IMR-90 (cell line): ENCODE results near the gene PDGFD. TPM values are rescaled to one million over a fixed set of nuclear protein-coding genes. Genes with fewer than 3 reads are reported as not detected.

Source experiments
- ATAC-seq: fragments of 200-7000 bp; cut with Tn5 transposase; 2 replicates; pipeline ENCODE4 v1.9.1; 2020; ENCODE audit warnings: low read depth, mild to moderate bottlenecking, moderate library complexity
- BruUV-seq: library from RNA; stranded (reverse); fragments of 400-500 nt; replicated peaks from 2 replicates; lab custom pipeline; 2021; lab: Mats Ljungman, UMichigan
- CTCF ChIA-PET: fragments of 300-600 bp; formaldehyde crosslinking; extraction: SDS; loops from one replicate; lab custom pipeline; 2021; ENCODE audit warnings: antibody characterized with exemption; lab: Yijun Ruan, JAX
- POLR2A ChIA-PET: fragments of 300-600 bp; sonication (Branson Sonifier 250); formaldehyde crosslinking; loops from one replicate; lab custom pipeline; 2022; ENCODE audit warnings: antibody characterized with exemption; ENCODE audit not compliant: unreplicated experiment; lab: Charles Lee
- DNase-seq: peaks from one replicate; pipeline ENCODE4 v3.0.0; 2013
- H2AFZ ChIP-seq: replicated peaks from 2 replicates; pipeline ENCODE3; 2013; ENCODE audit warnings: low read length, mild to moderate bottlenecking; ENCODE audit not compliant: poor library complexity
- H2AK5ac ChIP-seq: 2 replicates; pipeline ENCODE4 v1.6.1; 2013; ENCODE audit warnings: low read depth, low read length, inconsistent platforms
- H2AK9ac ChIP-seq: replicated peaks from 2 replicates; pipeline ENCODE3; 2013; ENCODE audit warnings: mild to moderate bottlenecking, low read depth, low read length, moderate library complexity; ENCODE audit not compliant: poor library complexity
- H2BK120ac ChIP-seq: 2 replicates; pipeline ENCODE4 v1.6.1; 2013; ENCODE audit warnings: low read depth, low read length, inconsistent platforms
- H2BK15ac ChIP-seq: 3 replicates; pipeline ENCODE4 v1.6.1; 2013; ENCODE audit warnings: low read depth, low read length, inconsistent platforms
- H2BK20ac ChIP-seq: 2 replicates; pipeline ENCODE4 v1.6.1; 2013; ENCODE audit warnings: low read depth, mild to moderate bottlenecking, inconsistent platforms, low read length, moderate library complexity
- H2BK5ac ChIP-seq: 2 replicates; pipeline ENCODE4 v1.6.1; 2013; ENCODE audit warnings: mild to moderate bottlenecking, low read depth, low read length, inconsistent platforms; ENCODE audit not compliant: poor library complexity, severe bottlenecking
- H3K14ac ChIP-seq: replicated peaks from 2 replicates; pipeline ENCODE4 v1.6.1; 2013; ENCODE audit warnings: low read depth, low read length, inconsistent platforms
- H3K18ac ChIP-seq: 2 replicates; pipeline ENCODE4 v1.6.1; 2013; ENCODE audit warnings: low read depth, low read length, control low read depth
- H3K23ac ChIP-seq: 2 replicates; pipeline ENCODE4 v1.6.1; 2013; ENCODE audit warnings: low read depth, low read length, inconsistent platforms
- H3K27ac ChIP-seq: 2 replicates; pipeline ENCODE4 v1.5.1; 2013; ENCODE audit warnings: mild to moderate bottlenecking, control low read depth, low read length; ENCODE audit not compliant: insufficient read depth
- H3K27me3 ChIP-seq: 2 replicates; pipeline ENCODE4 v1.6.1; 2013; ENCODE audit warnings: low read length; ENCODE audit not compliant: control insufficient read depth, insufficient read depth
- H3K36me3 ChIP-seq: 2 replicates; pipeline ENCODE4 v1.6.1; 2013; ENCODE audit warnings: low read length, mixed read lengths; ENCODE audit not compliant: control insufficient read depth, insufficient read depth
- H3K4ac ChIP-seq: 2 replicates; pipeline ENCODE4 v1.6.1; 2013; ENCODE audit warnings: low read depth, low read length, inconsistent platforms
- H3K4me1 ChIP-seq: 2 replicates; pipeline ENCODE4 v1.6.1; 2013; ENCODE audit warnings: low read length, mixed read lengths; ENCODE audit not compliant: control insufficient read depth, insufficient read depth
- H3K4me2 ChIP-seq: 2 replicates; pipeline ENCODE4 v1.6.1; 2013; ENCODE audit warnings: low read depth, mild to moderate bottlenecking, control low read depth, low read length, moderate library complexity
- H3K4me3 ChIP-seq: 2 replicates; pipeline ENCODE4 v1.5.1; 2013; ENCODE audit warnings: low read depth, mild to moderate bottlenecking, control low read depth, low read length, moderate library complexity; ENCODE audit not compliant: insufficient read depth
- H3K56ac ChIP-seq: 2 replicates; pipeline ENCODE4 v1.6.1; 2013; ENCODE audit warnings: low read length, inconsistent platforms; ENCODE audit not compliant: insufficient read depth; ENCODE audit errors: extremely low read depth
- H3K79me1 ChIP-seq, 2 experiments: 2 replicates each; pipeline ENCODE4 v1.6.1; 2013; ENCODE audit warnings: low read length in 2 of 2, inconsistent platforms in 1 of 2, low read depth in 1 of 2
- H3K9ac ChIP-seq: 2 replicates; pipeline ENCODE4 v1.6.1; 2013; ENCODE audit warnings: low read depth, low read length, control low read depth
- H3K9me1 ChIP-seq: 2 replicates; pipeline ENCODE4 v1.6.1; 2013; ENCODE audit warnings: low read length, inconsistent platforms; ENCODE audit not compliant: insufficient read depth
- H3K9me3 ChIP-seq: 2 replicates; pipeline ENCODE4 v1.6.1; 2013; ENCODE audit warnings: low read length; ENCODE audit not compliant: control insufficient read depth, insufficient read depth
- H4K20me1 ChIP-seq: 2 replicates; pipeline ENCODE4 v1.6.1; 2013; ENCODE audit warnings: low read length, inconsistent platforms; ENCODE audit not compliant: insufficient read depth
- H4K5ac ChIP-seq: 2 replicates; pipeline ENCODE4 v1.6.1; 2013; ENCODE audit warnings: mild to moderate bottlenecking, low read depth, low read length, control low read depth
- H4K8ac ChIP-seq, 2 experiments: 2 replicates each; pipeline ENCODE4 v1.6.1; 2013; ENCODE audit warnings: low read depth in 2 of 2, low read length in 2 of 2, control low read depth in 1 of 2, inconsistent platforms in 1 of 2
- H4K91ac ChIP-seq: 2 replicates; pipeline ENCODE4 v1.6.1; 2013; ENCODE audit warnings: low read depth, low read length, inconsistent platforms; ENCODE audit not compliant: insufficient read depth
- BHLHE40 ChIP-seq: fragments of 150-350 bp; IDR thresholded peaks from 2 replicates; pipeline ENCODE4 v1.6.1; 2016; ENCODE audit warnings: mild to moderate bottlenecking, low read depth, low read length
- CEBPB ChIP-seq: IDR thresholded peaks from 2 replicates; pipeline ENCODE4 v1.6.1; 2012; ENCODE audit warnings: low read depth, low read length, improper control_type of control experiment
- CHD1 ChIP-seq: IDR thresholded peaks from 2 replicates; pipeline ENCODE4 v1.6.1; 2012; ENCODE audit warnings: low read depth, low read length, improper control_type of control experiment
- ELK1 ChIP-seq: fragments of 150-350 bp; IDR thresholded peaks from 2 replicates; pipeline ENCODE4 v1.6.1; 2016; ENCODE audit warnings: low read depth, mild to moderate bottlenecking, low read length, moderate library complexity, borderline replicate concordance
- FOS ChIP-seq: fragments of 150-350 bp; IDR thresholded peaks from 2 replicates; pipeline ENCODE4 v1.6.1; 2016; ENCODE audit warnings: low read depth, low read length
- MAFK ChIP-seq: IDR thresholded peaks from 2 replicates; pipeline ENCODE4 v1.6.1; 2012; ENCODE audit warnings: low read depth, low read length, improper control_type of control experiment
- MAZ ChIP-seq: IDR thresholded peaks from 2 replicates; pipeline ENCODE4 v1.6.1; 2012; ENCODE audit warnings: low read depth, mild to moderate bottlenecking, low read length, improper control_type of control experiment, moderate library complexity, borderline replicate concordance
- MXI1 ChIP-seq: IDR thresholded peaks from 2 replicates; pipeline ENCODE4 v1.6.1; 2012; ENCODE audit warnings: low read depth, mild to moderate bottlenecking, low read length, moderate library complexity, borderline replicate concordance
- NFE2L2 ChIP-seq: fragments of 150-350 bp; IDR thresholded peaks from 2 replicates; pipeline ENCODE4 v1.6.1; 2016; ENCODE audit warnings: low read depth, mild to moderate bottlenecking, low read length
- POLR2A ChIP-seq: IDR thresholded peaks from 2 replicates; pipeline ENCODE4 v1.6.1; 2012; ENCODE audit warnings: mild to moderate bottlenecking, low read depth, low read length
- RAD21 ChIP-seq: IDR thresholded peaks from 2 replicates; pipeline ENCODE4 v1.6.1; 2012; ENCODE audit warnings: low read length, improper control_type of control experiment
- RCOR1 ChIP-seq: IDR thresholded peaks from 2 replicates; pipeline ENCODE4 v1.6.1; 2012; ENCODE audit warnings: mild to moderate bottlenecking, low read length, improper control_type of control experiment; ENCODE audit not compliant: insufficient replicate concordance
- RFX5 ChIP-seq: IDR thresholded peaks from 2 replicates; pipeline ENCODE4 v1.8.0; 2012; ENCODE audit warnings: low read depth, mild to moderate bottlenecking, low read length, moderate library complexity
- SMC3 ChIP-seq: fragments of 150-350 bp; IDR thresholded peaks from 2 replicates; pipeline ENCODE4 v1.6.1; 2016; ENCODE audit warnings: low read depth, mild to moderate bottlenecking, antibody characterized with exemption, low read length, moderate library complexity
- USF2 ChIP-seq: fragments of 150-350 bp; IDR thresholded peaks from 2 replicates; pipeline ENCODE4 v1.6.1; 2017; ENCODE audit warnings: mild to moderate bottlenecking, antibody characterized with exemption, low read length, low read depth
- WGBS, 2 experiments: methylation state at CpG; one replicate each; pipeline versions ENCODE4 v1.1.5 to v1.1.7; 2013; ENCODE audit warnings: missing lambda C conversion rate in 2 of 2; ENCODE audit not compliant: insufficient read length in 1 of 2; ENCODE audit errors: extremely low coverage in 2 of 2; 5-methylcytosine and 5-hydroxymethylcytosine counted together
- dilution Hi-C: fragments of 300-500 bp; cut with HindIII; formaldehyde crosslinking; loops from one replicate; pipeline ENCODE4 v1.14.3; 2018; ENCODE audit warnings: low sequenced_read_pairs; ENCODE audit not compliant: unreplicated experiment
- in situ Hi-C: fragments of 300-500 bp; cut with MboI; formaldehyde crosslinking; loops from 3 replicates; pipeline ENCODE4 v1.14.3; 2019; ENCODE audit warnings: low sequenced_read_pairs, inconsistent platforms, mixed read lengths
- intact Hi-C: fragments of 100-400 bp; cut with micrococcal nuclease; formaldehyde crosslinking; loops from 2 replicates; pipeline ENCODE4 v1.10.0; 2022
- polyA plus RNA-seq, 3 experiments: library from polyadenylated mRNA; depleted of rRNA; stranded (reverse); fragments of >200 nt; gene quantifications; 2 replicates each; pipeline ENCODE4 v1.2.3, GENCODE V29; 2012; ENCODE audit warnings: low replicate concordance in 1 of 3
- total RNA-seq: library from RNA; depleted of rRNA; stranded (reverse); fragments of >200 nt; gene quantifications from 2 replicates; pipeline ENCODE4 v1.2.3, GENCODE V29; 2012
- TF ChIP-seq, protein P1 (sequence below): conservative IDR thresholded peaks from 2 replicates; pipeline ENCODE4 v1.5.1; 2012; ENCODE audit warnings: mild to moderate bottlenecking, low read depth, low read length, improper control_type of control experiment

Gene PDGFD
- total and polyA plus RNA-seq, 2 of the 4 experiments (the other 2 are of a cell fraction), result 2.1 to 3.0 TPM

GRCh38 chr11:103935219-103935618 lies 228.7 kb downstream of the PDGFD start:
- no peaks in the 10 kb centered on the region for H3K9me1 ChIP-seq
- H3K36me3 ChIP-seq, result no peaks in the 10 kb centered on the region
- CTCF ChIA-PET, result no interaction called here
- DNase-seq, result no peak
- H2BK15ac ChIP-seq, result no peak overlapping the region
- no peaks in the 10 kb centered on the region for H3K4me1 ChIP-seq
- intact Hi-C loops (no loop called here), in situ Hi-C loops (no loop called here), dilution Hi-C loops (no loop called here)
- TF ChIP-seq MAFK (no peak), ELK1 (no peak), CHD1 (no peak), FOS (no peak), RFX5 (no peak), BHLHE40 (no peak), RAD21 (no peak), SMC3 (no peak), POLR2A (no peak), USF2 (no peak), MAZ (no peak), MXI1 (no peak), RCOR1 (no peak), NFE2L2 (no peak), CEBPB (no peak)
- TF ChIP-seq, protein P1, sequence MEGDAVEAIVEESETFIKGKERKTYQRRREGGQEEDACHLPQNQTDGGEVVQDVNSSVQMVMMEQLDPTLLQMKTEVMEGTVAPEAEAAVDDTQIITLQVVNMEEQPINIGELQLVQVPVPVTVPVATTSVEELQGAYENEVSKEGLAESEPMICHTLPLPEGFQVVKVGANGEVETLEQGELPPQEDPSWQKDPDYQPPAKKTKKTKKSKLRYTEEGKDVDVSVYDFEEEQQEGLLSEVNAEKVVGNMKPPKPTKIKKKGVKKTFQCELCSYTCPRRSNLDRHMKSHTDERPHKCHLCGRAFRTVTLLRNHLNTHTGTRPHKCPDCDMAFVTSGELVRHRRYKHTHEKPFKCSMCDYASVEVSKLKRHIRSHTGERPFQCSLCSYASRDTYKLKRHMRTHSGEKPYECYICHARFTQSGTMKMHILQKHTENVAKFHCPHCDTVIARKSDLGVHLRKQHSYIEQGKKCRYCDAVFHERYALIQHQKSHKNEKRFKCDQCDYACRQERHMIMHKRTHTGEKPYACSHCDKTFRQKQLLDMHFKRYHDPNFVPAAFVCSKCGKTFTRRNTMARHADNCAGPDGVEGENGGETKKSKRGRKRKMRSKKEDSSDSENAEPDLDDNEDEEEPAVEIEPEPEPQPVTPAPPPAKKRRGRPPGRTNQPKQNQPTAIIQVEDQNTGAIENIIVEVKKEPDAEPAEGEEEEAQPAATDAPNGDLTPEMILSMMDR, result no peak
- H3K14ac ChIP-seq, result no peak overlapping the region; the same call in 1 of the 2 replicates
- POLR2A ChIA-PET, result no interaction called here
- no peaks in the 10 kb centered on the region for H3K9me3 ChIP-seq
- H3K4me2 ChIP-seq, result no peak overlapping the region
- H3K4me3 ChIP-seq, result no peak overlapping the region
- ATAC-seq, result no peak
- BruUV-seq, result no TSS peak
- no peaks in the 10 kb centered on the region for H4K20me1 ChIP-seq
- no peak overlapping the region for H3K18ac ChIP-seq
- no peak overlapping the region for H3K4ac ChIP-seq
- no peak overlapping the region for H2BK20ac ChIP-seq
- H2BK120ac ChIP-seq, result no peak overlapping the region
- no peak overlapping the region for H3K23ac ChIP-seq
- H3K56ac ChIP-seq, result no peak overlapping the region
- no peak overlapping the region for H4K91ac ChIP-seq
- no CpG with 5 or more reads among the region's 2 CpGs for WGBS, 2 experiments
- H3K79me1 ChIP-seq, result no peaks in the 10 kb centered on the region
- no peak overlapping the region for H2AK9ac ChIP-seq
- H4K5ac ChIP-seq, result no peak overlapping the region
- no peaks in the 10 kb centered on the region for H3K27me3 ChIP-seq
- H4K8ac ChIP-seq, result no peak overlapping the region
- H3K27ac ChIP-seq, result no peak overlapping the region
- no peak overlapping the region for H3K9ac ChIP-seq
- H2AFZ ChIP-seq, result no peak overlapping the region
- H2BK5ac ChIP-seq, result no peak overlapping the region
- no peak overlapping the region for H2AK5ac ChIP-seq
